H9 (cell line): ENCODE data around the gene CHL1. TPM values are rescaled to one million over a fixed set of nuclear protein-coding genes. Genes with fewer than 3 reads are reported as not detected.

Experiments
- DNase-seq: peaks from one replicate; pipeline ENCODE4 v3.0.0-alpha.2; 2017
- H2AFZ ChIP-seq: one replicate; pipeline ENCODE4 v1.6.1; 2013; ENCODE audit warnings: mild to moderate bottlenecking, low read length, control low read depth, moderate library complexity
- H2AK5ac ChIP-seq: 2 replicates; pipeline ENCODE4 v1.6.1; 2013; ENCODE audit warnings: low read length, control low read depth, mixed read lengths; ENCODE audit not compliant: insufficient read length
- H2BK120ac ChIP-seq: one replicate; pipeline ENCODE4 v1.6.1; 2013; ENCODE audit warnings: low read depth, mild to moderate bottlenecking, low read length, control low read depth, inconsistent platforms; ENCODE audit not compliant: poor library complexity, severe bottlenecking
- H2BK12ac ChIP-seq: 2 replicates; pipeline ENCODE4 v1.6.1; 2013; ENCODE audit warnings: low read length, control low read depth, mixed read lengths, low read depth; ENCODE audit not compliant: insufficient read length
- H2BK15ac ChIP-seq: 2 replicates; pipeline ENCODE4 v1.6.1; 2013; ENCODE audit warnings: low read depth, low read length, control low read depth
- H2BK20ac ChIP-seq: one replicate; pipeline ENCODE4 v1.6.1; 2013; ENCODE audit warnings: low read depth, mild to moderate bottlenecking, low read length, control low read depth, inconsistent platforms; ENCODE audit not compliant: poor library complexity, severe bottlenecking
- H2BK5ac ChIP-seq: 2 replicates; pipeline ENCODE4 v1.6.1; 2013; ENCODE audit warnings: low read length, control low read depth, mixed read lengths; ENCODE audit not compliant: insufficient read length
- H3K14ac ChIP-seq: 2 replicates; pipeline ENCODE4 v1.6.1; 2013; ENCODE audit warnings: low read length, control low read depth; ENCODE audit not compliant: insufficient read depth
- H3K18ac ChIP-seq: 2 replicates; pipeline ENCODE4 v1.6.1; 2013; ENCODE audit warnings: low read depth, mild to moderate bottlenecking, mixed read lengths, low read length, control low read depth; ENCODE audit not compliant: insufficient read length
- H3K23ac ChIP-seq: 2 replicates; pipeline ENCODE4 v1.6.1; 2013; ENCODE audit warnings: low read length, control low read depth, mixed read lengths, low read depth; ENCODE audit not compliant: insufficient read length
- H3K23me2 ChIP-seq: 2 replicates; pipeline ENCODE4 v1.6.1; 2013; ENCODE audit warnings: low read depth, mild to moderate bottlenecking, mixed read lengths, low read length, control low read depth; ENCODE audit not compliant: insufficient read length, poor library complexity, severe bottlenecking
- H3K27ac ChIP-seq: 2 replicates; pipeline ENCODE4 v1.5.1; 2013; ENCODE audit warnings: low read length, control low read depth, mixed read lengths, low read depth; ENCODE audit not compliant: insufficient read length
- H3K27me3 ChIP-seq: 2 replicates; pipeline ENCODE4 v1.6.1; 2013; ENCODE audit warnings: low read length, control low read depth, inconsistent platforms; ENCODE audit not compliant: insufficient read depth
- H3K4ac ChIP-seq: 2 replicates; pipeline ENCODE4 v1.6.1; 2013; ENCODE audit warnings: low read depth, mild to moderate bottlenecking, control low read depth, inconsistent platforms, low read length, moderate library complexity
- H3K4me1 ChIP-seq: 2 replicates; pipeline ENCODE4 v1.6.1; 2013; ENCODE audit warnings: low read length, control low read depth, inconsistent platforms; ENCODE audit not compliant: insufficient read depth
- H3K4me2 ChIP-seq: 2 replicates; pipeline ENCODE4 v1.6.1; 2013; ENCODE audit warnings: low read length, control low read depth, mixed read lengths; ENCODE audit not compliant: insufficient read length, insufficient read depth
- H3K56ac ChIP-seq: 2 replicates; pipeline ENCODE4 v1.6.1; 2013; ENCODE audit warnings: low read depth, mild to moderate bottlenecking, mixed read lengths, low read length, control low read depth; ENCODE audit not compliant: insufficient read length
- H3K79me1 ChIP-seq: 2 replicates; pipeline ENCODE4 v1.6.1; 2013; ENCODE audit warnings: low read depth, mild to moderate bottlenecking, moderate library complexity, low read length, control low read depth, inconsistent platforms; ENCODE audit not compliant: insufficient read depth, poor library complexity, severe bottlenecking
- H3K79me2 ChIP-seq: 2 replicates; pipeline ENCODE4 v1.6.1; 2013; ENCODE audit warnings: low read length, control low read depth, inconsistent platforms; ENCODE audit not compliant: insufficient read depth
- H3K9ac ChIP-seq: 2 replicates; pipeline ENCODE4 v1.6.1; 2013; ENCODE audit warnings: low read length, control low read depth, mixed read lengths; ENCODE audit not compliant: insufficient read length; ENCODE audit errors: extremely low read depth
- H3K9me3 ChIP-seq: one replicate; pipeline ENCODE4 v1.6.1; 2013; ENCODE audit warnings: low read depth, low read length, inconsistent platforms; ENCODE audit not compliant: control insufficient read depth
- H3T11ph ChIP-seq: one replicate; pipeline ENCODE4 v1.6.1; 2013; ENCODE audit warnings: mild to moderate bottlenecking, low read length, control low read depth, inconsistent platforms
- H4K20me1 ChIP-seq: one replicate; pipeline ENCODE4 v1.6.1; 2013; ENCODE audit not compliant: control insufficient read depth, insufficient read length, insufficient read depth
- H4K5ac ChIP-seq: 2 replicates; pipeline ENCODE4 v1.6.1; 2013; ENCODE audit warnings: low read depth, mild to moderate bottlenecking, mixed read lengths, low read length, control low read depth; ENCODE audit not compliant: insufficient read length
- H4K8ac ChIP-seq: replicated peaks from 2 replicates; pipeline ENCODE4 v1.6.1; 2013; ENCODE audit warnings: low read length, control low read depth, mixed read lengths, low read depth; ENCODE audit not compliant: insufficient read length
- H4K91ac ChIP-seq: 2 replicates; pipeline ENCODE4 v1.6.1; 2013; ENCODE audit warnings: low read depth, mild to moderate bottlenecking, moderate library complexity, mixed read lengths, low read length, control low read depth; ENCODE audit not compliant: insufficient read length
- H3K27ac Mint-ChIP-seq, 3 experiments: 2 replicates in 2 of 3; 3 replicates in 1 of 3; pipeline ENCODE4 v1.8.0; 2020 to 2021; ENCODE audit warnings: mixed read lengths in 3 of 3, mild to moderate bottlenecking in 1 of 3, moderate library complexity in 1 of 3
- H3K27me3 Mint-ChIP-seq: 2 replicates; pipeline ENCODE4 v1.8.0; 2021; ENCODE audit warnings: low read depth, mild to moderate bottlenecking, moderate library complexity, mixed read lengths
- H3K36me3 Mint-ChIP-seq, 3 experiments: 2 replicates in 2 of 3; 3 replicates in 1 of 3; pipeline ENCODE4 v1.8.0; 2020 to 2021; ENCODE audit warnings: low read depth in 3 of 3, mixed read lengths in 3 of 3; ENCODE audit not compliant: insufficient read depth in 1 of 3
- H3K4me1 Mint-ChIP-seq, 2 experiments: 2 replicates each; pipeline ENCODE4 v1.8.0; 2020; ENCODE audit warnings: mixed read lengths in 2 of 2
- H3K4me3 Mint-ChIP-seq, 2 experiments: 2 replicates in 1 of 2; 3 replicates in 1 of 2; pipeline ENCODE4 v1.8.0; 2020 to 2021; ENCODE audit warnings: mild to moderate bottlenecking in 2 of 2, mixed read lengths in 2 of 2, moderate library complexity in 1 of 2
- H3K9me3 Mint-ChIP-seq, 2 experiments: 2 replicates in 1 of 2; 3 replicates in 1 of 2; pipeline ENCODE4 v1.8.0; 2020; ENCODE audit warnings: mild to moderate bottlenecking in 2 of 2, mixed read lengths in 2 of 2, moderate library complexity in 1 of 2
- WGBS: extraction: QIAGEN DNeasy Blood & Tissue Kit; methylation state at CpG from one replicate; pipeline ENCODE4 v1.1.7; 2013; ENCODE audit warnings: missing lambda C conversion rate, low lambda C conversion rate, mixed read lengths; ENCODE audit not compliant: insufficient read length; ENCODE audit errors: extremely low coverage; 5-methylcytosine and 5-hydroxymethylcytosine counted together
- total RNA-seq: library from RNA; stranded (reverse); gene quantifications from 2 replicates; pipeline ENCODE4 v1.2.1, GENCODE V29; 2021
- TF ChIP-seq, protein P1 (sequence below): fragments of 200-600 bp; sonication (generic); conservative IDR thresholded peaks from 3 replicates; pipeline ENCODE4 v1.8.0; 2021; ENCODE audit warnings: antibody characterized with exemption, mild to moderate bottlenecking

The CHL1 gene
- total RNA-seq, 1 experiment from 2014 or later: not detected

DNA sequence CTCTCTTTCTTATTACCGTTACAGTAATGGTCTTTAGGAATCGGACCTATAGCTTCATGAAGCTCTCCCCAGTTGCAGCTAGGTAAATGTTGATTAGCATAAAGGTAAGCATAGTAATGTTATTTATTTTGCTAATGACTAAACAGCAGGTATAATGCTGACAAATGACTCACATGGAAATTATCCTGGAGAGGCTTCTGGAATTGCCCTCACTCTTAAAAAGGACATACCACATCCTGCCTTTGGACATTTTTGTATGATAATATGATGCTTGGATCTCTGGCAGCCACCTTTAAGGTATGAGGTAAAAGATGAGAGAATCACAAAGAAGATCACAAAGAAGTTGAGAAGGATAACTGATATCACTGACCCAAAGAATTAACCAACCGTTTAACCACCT is 238.6 kb downstream of the CHL1 start:
- Histone ChIP-seq H3K56ac (no peak overlapping the region), H2BK15ac (no peak overlapping the region), H2BK120ac (no peak overlapping the region), H4K91ac (no peak overlapping the region), H3T11ph (no peak overlapping the region), H3K79me2 (no peaks in the 10 kb centered on the region), H3K27ac (no peak overlapping the region), H2AFZ (no peak overlapping the region), H4K8ac (no peak overlapping the region), H3K18ac (no peak overlapping the region), H2BK5ac (no peak overlapping the region), H2BK20ac (no peak overlapping the region), H3K23me2 (no peaks in the 10 kb centered on the region), H3K14ac (no peak overlapping the region), H3K23ac (no peak overlapping the region), H3K4ac (no peak overlapping the region), H3K4me2 (no peak overlapping the region), H4K5ac (no peak overlapping the region), H3K4me1 (no peaks in the 10 kb centered on the region; the same call in 1 of the 2 replicates), H2BK12ac (no peak overlapping the region), H4K20me1 (no peaks in the 10 kb centered on the region), H3K9ac (no peak overlapping the region), H3K9me3 (no peaks in the 10 kb centered on the region), H3K79me1 (no peaks in the 10 kb centered on the region), H2AK5ac (no peak overlapping the region), H3K27me3 (peaks cover 28% of the 10 kb centered on the region; the same call in 1 of the 2 replicates)
- H3K9me3 Mint-ChIP-seq: no peaks in the 10 kb centered on the region
- H3K36me3 Mint-ChIP-seq: no peaks in the 10 kb centered on the region; a peak in 1 of 7 replicates
- no peak for DNase-seq
- no peak overlapping the region for H3K4me3 Mint-ChIP-seq
- H3K27me3 Mint-ChIP-seq: peaks cover 10% of the 10 kb centered on the region
- peaks cover 13 to 14% of the 10 kb centered on the region in 2 experiments for H3K4me1 Mint-ChIP-seq
- TF ChIP-seq, protein P1, sequence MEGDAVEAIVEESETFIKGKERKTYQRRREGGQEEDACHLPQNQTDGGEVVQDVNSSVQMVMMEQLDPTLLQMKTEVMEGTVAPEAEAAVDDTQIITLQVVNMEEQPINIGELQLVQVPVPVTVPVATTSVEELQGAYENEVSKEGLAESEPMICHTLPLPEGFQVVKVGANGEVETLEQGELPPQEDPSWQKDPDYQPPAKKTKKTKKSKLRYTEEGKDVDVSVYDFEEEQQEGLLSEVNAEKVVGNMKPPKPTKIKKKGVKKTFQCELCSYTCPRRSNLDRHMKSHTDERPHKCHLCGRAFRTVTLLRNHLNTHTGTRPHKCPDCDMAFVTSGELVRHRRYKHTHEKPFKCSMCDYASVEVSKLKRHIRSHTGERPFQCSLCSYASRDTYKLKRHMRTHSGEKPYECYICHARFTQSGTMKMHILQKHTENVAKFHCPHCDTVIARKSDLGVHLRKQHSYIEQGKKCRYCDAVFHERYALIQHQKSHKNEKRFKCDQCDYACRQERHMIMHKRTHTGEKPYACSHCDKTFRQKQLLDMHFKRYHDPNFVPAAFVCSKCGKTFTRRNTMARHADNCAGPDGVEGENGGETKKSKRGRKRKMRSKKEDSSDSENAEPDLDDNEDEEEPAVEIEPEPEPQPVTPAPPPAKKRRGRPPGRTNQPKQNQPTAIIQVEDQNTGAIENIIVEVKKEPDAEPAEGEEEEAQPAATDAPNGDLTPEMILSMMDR: no peak
- no peak overlapping the region for H3K27ac Mint-ChIP-seq
- no CpG with 5 or more reads among the region's 3 CpGs for WGBS
